NCI-H1092 treated with DMSO at 0.1 percent for 48 hours (cell line): ENCODE measurements around the gene CMYA5.
"Not testable (repeated sequence)": the region's sequence is repeated elsewhere in the genome, so short reads cannot be mapped to it uniquely, and the experiment has no call there.

Source experiments
- DNase-seq: peaks from one replicate; lab custom pipeline; 2025; lab: John Stamatoyannopoulos, UW

Gene CMYA5

GRCh38 chr5:79689541-79690466 lies at the start of gene CMYA5:
CMYA5 (plus strand) TSS chr5:79689836; CDS start chr5:79689908, 72 bp downstream.
- no peak for DNase-seq

GRCh38 chr5:79640571-79641055 lies 49.0 kb upstream of the CMYA5 start:
- no peak for DNase-seq

GRCh38 chr5:79641414-79641813 lies 48.2 kb upstream of the CMYA5 start:
- DNase-seq: no peak

GRCh38 chr5:79642210-79642609 lies 47.4 kb upstream of the CMYA5 start:
- DNase-seq: no peak

- no peak for DNase-seq
Measured at GRCh38 chr5:79653843-79654242, 35.8 kb upstream of the CMYA5 start.

- no peak for DNase-seq
Measured at GRCh38 chr5:79663212-79663611, 26.4 kb upstream of the CMYA5 start.

- no peak for DNase-seq
Measured at GRCh38 chr5:79666758-79667157, 22.9 kb upstream of the CMYA5 start.

GRCh38 chr5:79672392-79672791 lies 17.2 kb upstream of the CMYA5 start:
- no peak for DNase-seq

GRCh38 chr5:79676354-79676753 lies 13.3 kb upstream of the CMYA5 start:
- DNase-seq: not testable (repeated sequence)

GRCh38 chr5:79682102-79682501 lies 7.5 kb upstream of the CMYA5 start:
- not testable (repeated sequence) for DNase-seq

GRCh38 chr5:79684782-79685181 lies 4.9 kb upstream of the CMYA5 start:
- no peak for DNase-seq

- DNase-seq: no peak
Measured at GRCh38 chr5:79685627-79686026, 4.0 kb upstream of the CMYA5 start.

- DNase-seq: no peak
Measured at GRCh38 chr5:79686799-79687198, 2.8 kb upstream of the CMYA5 start.

- no peak for DNase-seq
Measured at GRCh38 chr5:79687889-79688288, 1.7 kb upstream of the CMYA5 start.

GRCh38 chr5:79691007-79691406 lies 1.4 kb downstream of the CMYA5 start:
- no peak for DNase-seq

- no peak for DNase-seq
Measured at GRCh38 chr5:79692596-79692995, 3.0 kb downstream of the CMYA5 start.

GRCh38 chr5:79694183-79694582 lies 4.5 kb downstream of the CMYA5 start:
- DNase-seq: no peak

GRCh38 chr5:79694652-79695051 lies 5.0 kb downstream of the CMYA5 start:
- DNase-seq: no peak

GRCh38 chr5:79695526-79695925 lies 5.9 kb downstream of the CMYA5 start:
- DNase-seq: no peak

- no peak for DNase-seq
Measured at GRCh38 chr5:79697222-79698170, 7.9 kb downstream of the CMYA5 start.

GRCh38 chr5:79699763-79700400 lies 10.2 kb downstream of the CMYA5 start:
- DNase-seq: no peak
